ENCODE results near the gene FILIP1L. TPM values are rescaled to one million over a fixed set of nuclear protein-coding genes. Genes with fewer than 3 reads are reported as not detected.

The FILIP1L gene
- total RNA-seq, 4 donors from 2014 or later, result 31.3 to 64.0 (median 46.5) TPM

- no peak for ATAC-seq (ENCODE audit: low FRiP score)
- no peak for DNase-seq (ENCODE audit: low spot score)
- TF ChIP-seq CTCF (IDR thresholded peaks at IDR 0.05), result no peak
These were observed 80.3 kb downstream of the FILIP1L start for GRCh38 chr3:100033903-100034471.

- ATAC-seq (ENCODE audit: low FRiP score) (no peak), DNase-seq (ENCODE audit: low spot score) (no peak)
- TF ChIP-seq CTCF (IDR thresholded peaks at IDR 0.05), result no peak
These were observed 81.1 kb downstream of the FILIP1L start for GRCh38 chr3:100033184-100033583.

- ATAC-seq (ENCODE audit: low FRiP score) (peak; percentile 77), DNase-seq (ENCODE audit: low spot score) (no peak)
- no peak for TF ChIP-seq CTCF (IDR thresholded peaks at IDR 0.05)
These were observed 82.1 kb downstream of the FILIP1L start for GRCh38 chr3:100032243-100032642.

GRCh38 chr3:100030914-100031425, 83.3 kb downstream of the FILIP1L start:
- ATAC-seq (ENCODE audit: low FRiP score), result no peak
- no peak for DNase-seq (ENCODE audit: low spot score)
- TF ChIP-seq CTCF (IDR thresholded peaks at IDR 0.05), result no peak

- TF ChIP-seq CTCF (IDR thresholded peaks at IDR 0.05), result no peak
- DNase-seq (ENCODE audit: low spot score) (no peak), ATAC-seq (ENCODE audit: low FRiP score) (no peak)
These were observed 84.0 kb downstream of the FILIP1L start for GRCh38 chr3:100030346-100030745.

GRCh38 chr3:100029689-100030088, 84.6 kb downstream of the FILIP1L start:
- DNase-seq (ENCODE audit: low spot score) (no peak), ATAC-seq (ENCODE audit: low FRiP score) (no peak)
- no peak for TF ChIP-seq CTCF (IDR thresholded peaks at IDR 0.05)

- ATAC-seq (ENCODE audit: low FRiP score), result no peak
- no peak for DNase-seq (ENCODE audit: low spot score)
- TF ChIP-seq CTCF (IDR thresholded peaks at IDR 0.05), result no peak
These were observed 85.2 kb downstream of the FILIP1L start for GRCh38 chr3:100029052-100029451.

All from omental fat pad (tissue), 4 donors.